ENCODE results near the gene KRTAP20-1. TPM values are rescaled to one million over a fixed set of nuclear protein-coding genes. Genes with fewer than 3 reads are reported as not detected.

Gene KRTAP20-1
- total RNA-seq, 2 donors from 2014 or later, result not detected

DNA sequence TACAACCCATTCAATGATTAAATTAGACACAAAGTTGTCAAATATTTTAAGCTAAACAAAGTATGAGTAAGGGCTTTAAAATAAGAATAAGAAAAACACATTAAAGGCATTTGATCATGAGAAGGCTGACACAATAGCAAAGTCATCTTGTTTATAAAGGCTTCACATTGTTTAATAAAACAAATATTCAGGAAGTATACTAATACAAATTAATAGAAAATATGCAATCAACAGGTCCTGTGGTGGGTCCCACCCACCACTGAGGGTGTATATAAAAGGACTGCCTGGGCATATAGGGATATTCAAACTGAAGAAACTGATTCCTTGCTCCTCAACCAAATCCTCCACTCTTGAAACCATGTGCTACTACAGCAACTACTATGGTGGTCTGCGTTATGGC, 18.7 kb downstream of the KRTAP20-1 start, which contains the start of gene KRTAP20-2:
TSS of gene KRTAP20-2 (plus strand) at position 301 of the 400 bp plus-strand sequence. CDS start at position 359, 58 bp downstream.
- DNase-seq (ENCODE audit: low spot score), result no peak
- intact Hi-C loops (cut with DNase I), result no loop called here

GRCh38 chr21:30638686-30639085, 22.5 kb downstream of the KRTAP20-1 start:
- no peak for DNase-seq (ENCODE audit: low spot score)

GRCh38 chr21:30642564-30642963, 26.3 kb downstream of the KRTAP20-1 start, which contains the start of gene KRTAP20-3:
TSS of gene KRTAP20-3 (plus strand) at chr21:30642864.
- intact Hi-C loops (cut with DNase I), result no loop called here
- DNase-seq (ENCODE audit: low spot score), result no peak

More at GRCh38 chr21:30638686-30639085, 22.5 kb downstream of the KRTAP20-1 start:
- intact Hi-C loops (cut with DNase I), result no loop called here

DNA sequence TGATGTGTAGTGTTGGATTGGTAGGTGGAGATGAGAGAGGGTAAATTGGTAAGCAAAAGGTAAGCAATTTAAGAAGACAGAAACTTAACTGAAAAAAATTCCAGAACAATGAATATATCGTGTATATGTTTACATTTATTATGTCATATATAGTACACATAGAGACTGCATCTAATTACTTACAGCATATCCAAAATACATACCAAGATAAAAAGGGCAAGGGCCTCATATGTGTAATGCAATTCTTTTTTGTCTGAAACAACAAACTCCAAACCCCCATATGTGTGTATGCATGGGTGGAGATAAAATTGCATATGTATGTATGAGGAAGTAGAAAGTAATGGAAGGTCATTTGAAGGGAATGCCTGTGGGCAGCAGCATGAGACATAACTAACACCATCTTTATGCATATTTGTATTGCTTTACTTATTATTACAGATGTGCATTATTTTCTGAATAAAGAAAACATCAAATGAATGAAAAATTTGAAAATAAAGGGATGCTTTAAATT, 30.7 kb downstream of the KRTAP20-1 start:
- intact Hi-C loops (cut with DNase I), result no loop called here
- DNase-seq (ENCODE audit: low spot score), result no peak

DNA sequence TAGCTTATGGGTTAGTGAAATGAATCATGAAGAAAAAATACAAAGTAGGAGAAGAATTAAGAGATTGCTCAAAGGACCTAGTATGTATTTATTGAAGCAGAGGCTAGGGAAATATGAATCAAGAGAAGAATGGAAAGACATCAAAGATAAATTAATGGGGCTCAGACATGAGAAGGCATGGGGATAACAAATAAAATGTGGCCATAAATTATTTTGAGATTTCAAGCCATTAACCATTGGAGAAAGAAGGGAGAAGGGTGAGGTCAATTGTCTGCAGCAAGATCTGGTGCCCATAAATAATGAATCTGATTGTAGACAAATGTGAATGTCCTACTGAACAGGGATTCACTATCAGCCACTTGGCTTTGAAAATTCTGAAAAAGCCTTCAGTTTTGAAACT, 36.7 kb downstream of the KRTAP20-1 start:
- no peak for DNase-seq (ENCODE audit: low spot score)
- intact Hi-C loops (cut with DNase I), result no loop called here

Other genes with a start within 250 kb of the KRTAP20-1 start
- not detected for gene KRTAP13-2, start 244.2 kb upstream of the KRTAP20-1 start, total RNA-seq
- gene KRTAP13-1, start 220.4 kb upstream of the KRTAP20-1 start, total RNA-seq, result not detected
- gene KRTAP13-3, start 190.5 kb upstream of the KRTAP20-1 start, total RNA-seq, result not detected
- not detected for gene KRTAP13-4, start 186.2 kb upstream of the KRTAP20-1 start, total RNA-seq
- not detected for gene KRTAP15-1, start 176.2 kb upstream of the KRTAP20-1 start, total RNA-seq
- gene KRTAP19-1, start 136.1 kb upstream of the KRTAP20-1 start, total RNA-seq, result not detected
- gene KRTAP19-2, start 129.0 kb upstream of the KRTAP20-1 start, total RNA-seq, result not detected
- gene KRTAP19-3, start 124.4 kb upstream of the KRTAP20-1 start, total RNA-seq, result not detected
- not detected for gene KRTAP19-4, start 119.3 kb upstream of the KRTAP20-1 start, total RNA-seq
- not detected for gene KRTAP19-5, start 114.3 kb upstream of the KRTAP20-1 start, total RNA-seq
- gene KRTAP19-6, start 74.6 kb upstream of the KRTAP20-1 start, total RNA-seq, result not detected
- gene KRTAP19-7, start 55.1 kb upstream of the KRTAP20-1 start, total RNA-seq, result not detected
- not detected for gene KRTAP22-2, start 26.0 kb upstream of the KRTAP20-1 start, total RNA-seq
- not detected for gene KRTAP6-3, start 24.0 kb upstream of the KRTAP20-1 start, total RNA-seq
- gene KRTAP6-2, start 17.5 kb upstream of the KRTAP20-1 start, total RNA-seq, result not detected
- gene KRTAP22-1, start 15.3 kb upstream of the KRTAP20-1 start, total RNA-seq, result not detected
- not detected for gene KRTAP6-1, start 2.5 kb upstream of the KRTAP20-1 start, total RNA-seq
- gene KRTAP20-4, start 4.2 kb downstream of the KRTAP20-1 start, total RNA-seq, result not detected
- gene KRTAP20-2, start 18.8 kb downstream of the KRTAP20-1 start, total RNA-seq, result not detected
- not detected for gene KRTAP20-3, start 26.4 kb downstream of the KRTAP20-1 start, total RNA-seq
- not detected for gene KRTAP21-3, start 102.4 kb downstream of the KRTAP20-1 start, total RNA-seq
- not detected for gene KRTAP21-2, start 130.8 kb downstream of the KRTAP20-1 start, total RNA-seq
- gene KRTAP21-1, start 139.0 kb downstream of the KRTAP20-1 start, total RNA-seq, result not detected
- not detected for gene KRTAP8-1, start 196.8 kb downstream of the KRTAP20-1 start, total RNA-seq
- not detected for gene KRTAP7-1, start 213.3 kb downstream of the KRTAP20-1 start, total RNA-seq